Bone marrow (tissue), 2 donors: ENCODE measurements around the gene PXYLP1.
A peak's percentile ranks its signal among the peaks of the same experiment; 100 is the strongest.
"Not testable (repeated sequence)": the region's sequence is repeated elsewhere in the genome, so short reads cannot be mapped to it uniquely, and the experiment has no call there.

Source experiments
- DNase-seq, 2 donors: peaks; one replicate each; lab custom pipeline; 2025; lab: John Stamatoyannopoulos, UW

Gene PXYLP1

DNA sequence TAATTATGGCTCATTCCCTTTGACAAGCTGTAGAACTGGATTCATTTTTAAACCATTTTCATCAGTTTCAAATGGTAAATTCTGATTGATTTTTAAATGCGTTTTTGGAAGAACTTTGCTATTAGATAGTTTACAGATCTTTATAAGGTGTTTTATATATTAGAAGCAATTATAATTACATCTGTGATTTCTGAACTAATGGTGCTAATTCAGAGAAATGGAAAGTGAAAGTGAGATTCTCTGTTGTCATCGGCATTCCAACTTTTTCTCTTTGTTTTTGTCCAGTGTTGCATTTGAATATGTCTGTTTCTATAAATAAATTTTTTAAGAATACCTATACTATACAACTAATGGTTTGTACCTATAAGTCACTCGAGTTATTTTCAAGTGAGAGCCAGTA, 62.7 kb downstream of the PXYLP1 start:
- peak in 1 of 2 donors; percentile 19 for DNase-seq

DNA sequence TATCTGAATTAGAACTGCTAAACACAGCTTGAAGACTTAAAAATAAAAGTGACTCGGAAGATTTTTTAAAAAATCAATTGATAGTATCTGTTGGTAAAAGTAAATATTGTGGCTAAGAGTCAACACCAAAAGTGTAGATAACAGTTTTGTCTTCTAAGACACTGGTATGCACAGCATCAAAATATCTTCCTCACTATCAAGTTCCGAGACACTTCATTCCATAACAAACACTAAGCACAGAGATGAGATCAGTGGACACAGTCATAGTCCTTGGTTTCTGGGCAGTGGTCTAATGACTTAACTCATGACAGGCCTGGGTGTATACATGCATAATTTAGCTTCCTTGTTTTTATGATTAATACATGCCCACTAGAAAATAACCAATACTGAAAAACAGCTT, 63.2 kb downstream of the PXYLP1 start:
- DNase-seq: no peak

DNA sequence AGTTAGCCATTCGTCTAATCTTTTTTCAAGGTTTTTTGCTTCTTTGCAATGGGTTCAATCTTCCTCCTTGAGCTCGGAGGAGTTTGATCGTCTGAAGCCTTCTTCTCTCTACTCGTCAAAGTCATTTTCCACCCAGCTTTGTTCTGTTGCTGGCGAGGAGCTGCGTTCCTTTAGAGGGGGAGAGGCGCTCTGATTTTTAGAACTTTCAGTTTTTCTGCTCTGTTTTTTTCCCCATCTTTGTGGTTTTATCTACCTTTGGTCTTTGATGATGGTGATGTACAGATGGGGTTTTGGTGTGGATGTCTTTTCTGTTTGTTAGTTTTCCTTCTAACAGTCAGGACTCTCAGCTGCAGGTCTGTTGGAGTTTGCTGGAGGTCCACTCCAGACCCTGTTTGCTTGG, 68.8 kb downstream of the PXYLP1 start:
- DNase-seq: not testable (repeated sequence)

DNA sequence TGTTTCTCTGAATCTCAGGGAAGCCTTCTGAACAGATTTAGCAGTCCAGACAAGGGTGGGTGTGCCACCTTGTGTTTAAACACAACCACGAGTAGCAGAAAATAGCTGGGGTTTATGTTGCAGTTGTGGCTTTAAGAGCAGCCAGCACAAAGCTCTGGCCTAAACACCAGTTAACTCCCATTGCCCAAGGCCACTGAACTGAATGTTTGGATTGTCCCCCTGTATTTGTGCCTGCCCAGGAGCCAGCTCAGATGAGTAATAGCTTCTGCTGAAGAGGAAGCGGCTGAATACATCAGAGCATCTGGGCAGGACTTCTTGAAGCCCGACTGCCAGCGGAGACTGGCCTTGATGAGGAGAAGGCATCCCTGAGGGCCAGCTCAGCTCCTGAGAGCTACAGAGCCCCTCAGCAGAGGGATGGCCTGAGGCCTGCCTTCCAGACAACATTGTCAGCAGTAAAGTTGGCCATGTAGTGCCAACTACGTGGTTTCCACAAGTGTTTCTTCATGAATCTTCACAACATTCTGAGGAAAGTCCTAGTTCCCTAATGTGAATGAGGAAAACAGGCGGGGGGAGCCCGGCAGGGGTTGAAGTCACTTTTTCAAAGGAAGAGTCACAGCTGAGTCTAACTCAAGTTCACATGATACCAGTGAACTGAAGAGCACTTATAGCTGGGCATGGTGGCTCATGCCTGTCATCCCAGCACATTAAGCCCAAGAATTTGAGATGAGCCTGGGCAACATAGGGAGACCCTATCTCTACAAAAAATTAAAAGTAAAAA, 70.9 kb downstream of the PXYLP1 start:
- DNase-seq: no peak

DNA sequence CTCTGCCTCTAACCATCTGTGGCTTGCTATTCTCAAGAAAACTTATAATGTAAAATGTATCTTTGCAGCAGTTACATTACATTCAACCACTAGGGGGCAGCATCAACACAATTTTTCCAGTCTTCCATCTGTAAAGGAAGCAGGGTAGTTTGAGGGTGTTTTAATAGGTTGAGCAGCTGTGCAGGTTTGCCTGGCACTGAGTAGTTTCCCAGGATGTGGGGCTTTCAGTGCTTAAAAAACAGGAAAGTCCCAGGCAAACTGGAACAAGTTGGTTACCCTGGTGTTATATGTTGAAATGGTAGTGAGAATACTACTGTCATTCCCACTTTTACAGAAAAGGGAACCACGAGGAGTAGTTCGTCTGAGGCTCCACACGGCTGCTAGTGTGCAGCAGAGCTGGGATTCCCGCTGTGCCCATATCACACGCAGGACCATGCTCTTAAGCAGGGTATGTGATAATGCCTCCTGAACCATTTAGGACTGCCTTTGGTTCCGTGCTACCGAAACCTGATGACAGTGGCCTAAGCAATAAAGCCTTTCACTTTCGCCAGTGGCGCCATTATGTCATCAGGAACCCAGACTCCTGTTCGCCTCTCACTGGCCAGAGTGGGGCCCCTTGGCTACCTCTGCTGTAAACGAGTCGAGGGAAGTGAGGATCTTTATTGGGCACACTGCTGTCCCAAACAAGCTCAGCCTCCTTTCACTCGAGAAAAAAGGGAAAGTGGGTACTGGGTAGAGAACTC, 72.0 kb downstream of the PXYLP1 start:
- DNase-seq: peak in 1 of 2 donors; percentile 75

DNA sequence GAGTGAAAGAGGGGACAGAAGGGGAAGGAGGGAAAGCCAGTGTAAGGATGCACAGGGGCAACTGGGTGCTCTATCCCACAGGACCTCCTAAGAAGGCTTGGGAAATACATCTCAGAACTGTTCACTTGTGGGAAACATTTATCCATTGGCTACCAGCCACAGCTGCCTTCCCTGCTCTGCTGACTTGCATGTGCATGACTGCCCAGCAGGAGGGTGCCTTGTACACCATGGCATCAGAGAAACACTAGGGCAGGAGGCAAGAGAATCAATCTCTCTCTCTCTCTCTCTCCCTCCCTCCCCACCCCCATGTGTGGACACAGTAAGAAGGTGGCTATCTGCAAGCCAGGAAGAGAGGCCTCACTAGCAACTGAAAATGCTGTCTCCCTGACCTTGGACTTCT, 73.8 kb downstream of the PXYLP1 start:
- no peak for DNase-seq

DNA sequence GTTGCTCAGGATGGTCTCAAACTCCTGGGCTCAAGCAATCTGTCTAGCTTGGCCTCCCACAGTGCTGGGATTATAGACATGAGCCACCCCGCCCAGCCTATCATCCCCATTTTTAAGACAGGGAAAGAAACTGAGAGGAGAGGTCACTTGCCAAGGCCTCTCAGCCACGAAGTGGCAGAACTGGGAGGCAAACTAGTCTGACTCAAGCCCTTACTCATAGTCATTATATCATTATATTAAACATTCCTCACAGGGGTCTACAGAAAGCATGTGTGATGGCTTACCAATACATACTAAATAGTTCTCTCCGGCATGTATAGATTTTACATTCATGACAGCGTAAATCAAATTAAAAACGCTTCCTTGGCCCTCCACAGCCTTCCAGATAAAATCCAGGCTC, 74.7 kb downstream of the PXYLP1 start:
- DNase-seq: no peak

DNA sequence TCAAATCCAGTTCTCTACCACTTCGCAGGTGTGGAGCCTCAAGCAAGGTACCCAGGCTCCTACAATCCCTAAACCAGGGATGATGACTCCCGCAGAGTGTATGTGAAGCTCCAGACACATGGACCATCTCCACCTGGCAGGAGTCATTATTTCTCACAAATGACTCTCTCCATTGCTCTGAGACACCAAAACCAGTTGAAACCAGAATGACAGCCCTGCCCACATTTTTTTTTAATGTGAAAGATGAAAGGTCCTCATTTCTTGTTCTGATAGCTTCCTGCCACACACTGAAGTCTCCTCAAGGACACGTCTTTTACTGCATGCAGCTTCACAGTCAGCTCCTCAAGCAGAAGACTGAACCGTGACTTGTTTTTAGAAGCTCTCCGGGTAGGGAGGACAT, 75.3 kb downstream of the PXYLP1 start:
- no peak for DNase-seq

DNA sequence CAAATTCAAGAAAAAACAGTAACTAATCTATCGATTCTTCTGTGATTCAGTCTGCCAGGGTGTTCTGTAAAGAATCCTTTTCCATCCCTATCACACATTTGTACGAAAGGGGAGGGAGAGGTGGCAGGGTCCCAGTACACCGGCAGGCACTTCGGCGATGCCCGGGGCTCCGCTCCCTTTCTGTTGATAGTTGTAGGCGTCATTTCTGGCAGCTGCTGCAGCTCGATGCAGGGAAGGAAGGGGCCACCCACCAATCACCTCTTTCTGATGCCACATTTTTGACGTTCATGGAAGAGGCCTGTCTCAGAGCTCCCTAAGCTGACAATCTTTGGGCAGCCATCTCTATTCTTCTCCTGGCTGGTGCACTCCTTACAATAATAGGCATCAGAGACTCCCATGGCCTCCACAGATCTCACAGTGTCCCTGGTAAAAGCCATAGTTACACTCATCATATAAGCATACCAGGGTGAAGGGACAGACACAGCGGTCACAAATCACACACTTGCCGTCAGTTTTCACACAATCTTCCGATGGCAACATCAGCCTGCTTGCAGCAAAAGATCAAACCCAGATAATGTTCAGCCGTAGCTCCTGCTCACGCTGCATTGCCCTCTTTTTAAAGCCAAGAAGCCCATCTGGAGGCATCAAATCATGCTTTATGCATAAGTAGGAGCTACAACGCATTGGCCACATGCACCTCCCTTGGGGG, 75.9 kb downstream of the PXYLP1 start:
- no peak for DNase-seq

DNA sequence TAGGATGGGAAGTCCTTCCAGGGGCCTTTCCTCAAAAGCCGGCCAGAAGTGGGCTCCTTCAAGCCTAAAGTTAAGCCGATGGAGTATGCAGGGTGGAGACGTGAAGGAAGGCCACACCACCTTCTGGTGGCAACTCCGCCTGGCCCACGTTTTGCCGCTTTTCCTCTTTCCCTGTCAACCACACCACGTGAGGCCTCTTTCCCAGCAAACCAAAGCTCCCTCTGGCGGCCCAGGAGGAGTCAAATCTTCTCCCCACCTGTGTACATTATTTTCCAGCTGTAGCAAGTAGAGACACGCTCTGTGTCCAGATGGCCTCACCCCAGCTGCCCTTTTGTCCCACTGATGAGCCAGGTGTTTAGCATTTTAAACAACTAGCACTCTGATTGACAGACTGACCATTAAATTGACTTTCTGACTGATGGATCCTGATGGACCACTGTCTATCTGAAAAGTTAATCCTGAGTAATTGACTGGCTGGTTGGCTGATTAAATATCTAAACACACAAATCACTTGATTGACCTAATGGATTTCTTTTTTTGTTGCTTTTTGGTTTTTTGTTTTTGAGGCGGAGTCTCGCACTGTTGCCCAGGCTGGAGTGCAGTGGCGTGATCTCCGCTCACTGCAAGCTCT, 77.1 kb downstream of the PXYLP1 start:
- no peak for DNase-seq

DNA sequence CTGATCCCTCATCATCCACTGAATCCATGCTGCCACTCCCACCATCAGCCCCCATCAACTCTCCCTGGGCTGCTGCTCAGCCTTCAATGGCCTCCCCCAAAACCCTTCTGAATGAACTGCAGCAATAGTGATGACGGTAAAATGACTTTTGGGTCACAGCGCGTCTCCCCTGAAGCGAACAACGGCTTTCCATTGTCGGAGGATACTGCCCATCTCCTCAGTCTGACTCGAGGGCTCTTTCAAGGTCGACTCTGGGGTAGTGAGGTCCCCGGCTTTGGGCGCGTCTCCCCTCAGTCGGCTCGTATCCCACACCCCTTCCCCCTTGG, 79.5 kb downstream of the PXYLP1 start:
- no peak for DNase-seq

DNA sequence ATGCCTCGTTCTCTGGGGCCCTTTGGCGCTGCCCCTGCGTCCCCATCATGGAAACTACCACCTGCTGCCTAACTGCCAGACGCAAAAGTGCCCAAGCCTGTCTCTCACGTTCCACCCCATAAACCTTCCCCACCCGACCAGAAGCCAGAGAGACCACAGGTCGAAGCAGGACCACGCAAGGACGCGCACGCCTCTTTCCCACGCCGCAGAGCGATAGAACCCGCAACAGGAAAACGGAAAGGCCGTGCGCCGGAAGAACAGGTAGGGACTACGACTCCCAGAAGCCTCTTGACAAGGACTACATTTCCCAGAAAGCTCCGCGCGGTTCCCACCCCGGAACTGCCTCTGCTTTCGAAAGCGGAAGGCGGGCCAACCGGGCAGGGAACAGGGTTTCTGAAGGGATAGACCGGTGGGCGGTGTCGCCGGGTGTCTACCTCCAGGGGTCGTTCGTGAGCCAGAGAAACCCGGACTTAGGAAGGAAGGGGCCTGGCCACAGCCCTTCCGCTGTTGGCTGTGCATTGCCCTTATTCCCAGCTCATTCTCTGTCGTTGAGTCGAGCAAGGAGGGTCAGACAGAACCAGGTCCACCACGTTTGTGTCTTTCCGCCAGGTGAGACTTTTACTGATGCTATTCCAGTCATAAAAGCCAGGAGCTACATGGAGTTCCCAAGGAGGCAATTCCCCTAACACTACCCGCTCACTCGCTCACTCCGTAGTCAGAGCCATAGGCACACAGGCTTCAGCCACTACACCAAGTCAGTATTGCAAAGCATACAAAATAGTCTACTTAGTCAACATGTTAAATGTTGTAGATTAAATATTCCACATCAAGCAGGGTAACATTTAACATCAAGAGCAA, 80.1 kb downstream of the PXYLP1 start:
- peak; percentile 87 to 95 for DNase-seq

DNA sequence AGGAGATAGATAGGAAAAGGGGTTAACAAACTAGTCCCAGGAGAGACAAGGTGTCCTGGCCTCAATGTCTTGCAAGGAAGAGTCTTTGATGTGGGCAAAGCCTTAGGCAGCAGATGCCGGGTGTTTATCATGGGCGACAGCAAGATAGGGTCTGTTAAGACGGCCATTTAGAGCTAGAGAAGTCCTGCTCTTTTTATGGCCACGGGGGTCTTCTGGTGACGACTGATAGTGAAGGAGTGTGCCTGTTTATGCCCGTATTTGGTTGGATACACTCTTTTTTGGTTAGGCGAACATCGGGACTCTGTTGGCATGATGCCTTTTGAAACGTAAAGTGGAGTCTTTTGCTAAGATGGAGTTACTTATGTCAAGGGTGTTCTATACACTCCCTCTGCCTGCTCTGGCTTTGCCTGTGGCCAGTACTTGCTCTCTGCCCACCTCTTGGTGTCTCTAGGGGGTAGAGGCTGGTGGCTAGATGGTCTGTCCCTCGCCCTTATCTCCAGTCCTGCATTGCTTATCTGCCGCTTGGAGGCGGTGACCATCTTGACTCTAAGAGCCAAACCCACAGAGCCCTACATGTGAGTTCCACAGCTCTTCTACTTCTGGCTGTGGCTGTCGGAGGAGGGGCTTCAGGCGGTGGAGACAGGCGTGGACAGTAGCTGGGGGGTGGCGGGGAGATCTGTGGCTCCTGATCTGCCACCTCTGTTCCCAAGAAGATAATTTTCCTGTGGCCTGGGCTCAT, 80.9 kb downstream of the PXYLP1 start:
- DNase-seq: no peak

DNA sequence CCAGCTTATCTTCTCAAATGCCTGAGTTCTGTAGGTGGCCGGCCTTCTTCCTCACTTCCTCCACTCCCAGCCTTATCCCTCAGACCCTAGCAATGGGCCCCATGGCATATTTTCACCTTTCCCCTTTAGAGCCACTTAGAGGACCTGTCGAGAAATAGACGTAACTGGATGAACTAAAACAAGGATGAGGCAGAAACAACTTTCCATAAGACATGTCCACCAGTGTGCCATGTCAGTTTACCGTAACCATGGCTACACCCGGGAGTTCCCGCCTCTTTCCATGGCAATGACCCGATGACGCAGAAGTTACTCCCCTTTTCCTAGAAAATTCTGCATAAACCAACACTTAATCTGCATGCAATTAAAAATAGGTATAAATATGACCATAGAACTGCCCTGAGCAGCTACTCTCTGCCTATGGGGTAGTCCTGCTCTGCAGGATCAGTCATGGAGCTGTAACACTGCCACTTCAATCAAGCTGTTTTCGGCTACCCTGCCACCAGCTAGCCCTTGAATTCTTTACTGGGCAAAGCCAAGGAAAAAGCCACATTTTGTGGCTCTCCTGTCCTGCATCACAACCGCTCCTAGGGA, 81.6 kb downstream of the PXYLP1 start:
- DNase-seq: no peak

DNA sequence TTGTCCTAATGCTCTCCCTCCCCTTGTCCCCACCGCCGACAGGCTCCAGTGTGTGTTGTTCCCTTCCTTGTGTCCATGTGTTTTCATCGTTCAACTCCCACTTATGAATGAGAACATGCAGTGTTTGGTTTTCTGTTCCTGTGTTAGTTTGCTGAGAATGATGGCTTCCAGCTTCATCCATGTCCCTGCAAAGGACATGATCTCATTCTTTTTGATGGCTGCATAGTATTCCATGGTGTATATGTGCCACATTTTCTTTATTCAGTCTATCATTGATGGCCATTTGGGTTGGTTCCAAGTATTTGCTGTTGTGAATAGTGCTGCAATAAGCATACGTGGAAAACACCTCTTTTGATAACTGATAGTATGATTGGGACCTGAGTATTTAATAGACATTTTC, 82.8 kb downstream of the PXYLP1 start:
- DNase-seq: not testable (repeated sequence)

DNA sequence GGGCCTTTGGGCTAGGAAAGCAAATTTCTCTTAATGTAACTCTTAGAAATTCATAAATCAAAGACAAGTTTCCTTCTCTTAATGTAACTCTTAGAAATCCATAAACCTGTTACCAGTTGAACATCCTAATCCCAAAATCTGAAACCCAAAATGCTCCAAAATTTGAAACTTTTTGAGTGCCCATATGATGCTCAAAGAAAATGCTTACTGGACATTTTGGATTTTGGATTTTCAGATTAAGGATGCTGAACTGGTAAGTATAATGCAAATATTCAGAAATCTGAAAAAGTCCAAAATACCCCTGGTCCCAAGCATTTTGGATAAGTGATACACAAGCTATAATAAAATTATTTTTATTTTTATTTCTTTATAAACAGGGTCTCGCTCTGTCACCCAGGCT, 85.2 kb downstream of the PXYLP1 start:
- DNase-seq: no peak

DNA sequence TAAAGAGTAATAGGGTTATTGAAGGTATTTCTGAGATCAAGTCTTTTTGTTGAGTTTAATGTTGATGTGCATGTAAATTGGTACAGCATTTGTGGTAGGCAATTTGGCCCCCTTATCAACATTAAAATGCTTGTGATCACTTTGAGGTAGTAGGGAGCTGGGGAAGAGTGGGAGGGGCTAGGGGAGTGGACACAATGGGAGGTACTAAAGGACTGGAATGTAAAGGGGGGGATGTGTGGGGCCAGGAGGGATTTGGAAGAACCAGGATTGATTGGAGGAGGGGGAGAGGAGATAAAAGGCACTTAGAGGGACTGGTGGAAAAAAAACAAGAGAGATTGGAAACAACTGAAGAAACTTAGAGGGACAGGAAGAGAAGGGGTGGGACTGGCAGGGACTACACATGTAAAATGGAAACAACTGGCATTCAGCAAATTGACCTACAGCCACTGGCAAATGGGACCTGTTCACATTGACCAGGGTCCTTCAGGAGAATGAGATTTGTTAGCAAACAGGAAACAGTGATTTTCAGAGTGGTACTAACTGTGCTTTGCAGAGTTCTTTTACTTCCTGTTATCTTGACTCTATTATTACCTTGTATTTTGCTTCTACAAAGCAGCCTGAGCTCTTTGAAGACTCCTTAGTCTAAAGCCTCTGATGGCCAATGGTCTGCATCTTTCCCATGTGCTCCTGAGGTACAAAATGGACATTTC, 88.9 kb downstream of the PXYLP1 start:
- no peak for DNase-seq

DNA sequence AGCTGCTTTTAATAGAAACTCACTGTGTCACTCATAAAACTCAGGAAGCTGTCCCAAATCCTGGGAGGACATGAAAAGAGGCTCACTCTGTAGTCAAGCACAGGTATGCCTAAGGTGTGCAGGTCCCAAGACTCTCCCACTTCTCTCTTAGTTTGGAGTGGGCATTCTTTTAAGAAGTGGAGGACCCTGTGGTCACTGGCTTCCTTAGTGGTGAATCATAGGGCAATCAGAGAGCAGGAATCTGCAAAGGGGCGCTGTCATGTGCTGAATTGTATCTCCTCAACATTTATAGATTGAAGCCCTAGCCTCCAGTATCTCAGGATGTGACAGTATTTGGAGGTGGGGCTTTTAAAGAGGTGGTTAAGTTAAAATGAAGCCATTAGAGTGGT, 89.5 kb downstream of the PXYLP1 start:
- DNase-seq: no peak

DNA sequence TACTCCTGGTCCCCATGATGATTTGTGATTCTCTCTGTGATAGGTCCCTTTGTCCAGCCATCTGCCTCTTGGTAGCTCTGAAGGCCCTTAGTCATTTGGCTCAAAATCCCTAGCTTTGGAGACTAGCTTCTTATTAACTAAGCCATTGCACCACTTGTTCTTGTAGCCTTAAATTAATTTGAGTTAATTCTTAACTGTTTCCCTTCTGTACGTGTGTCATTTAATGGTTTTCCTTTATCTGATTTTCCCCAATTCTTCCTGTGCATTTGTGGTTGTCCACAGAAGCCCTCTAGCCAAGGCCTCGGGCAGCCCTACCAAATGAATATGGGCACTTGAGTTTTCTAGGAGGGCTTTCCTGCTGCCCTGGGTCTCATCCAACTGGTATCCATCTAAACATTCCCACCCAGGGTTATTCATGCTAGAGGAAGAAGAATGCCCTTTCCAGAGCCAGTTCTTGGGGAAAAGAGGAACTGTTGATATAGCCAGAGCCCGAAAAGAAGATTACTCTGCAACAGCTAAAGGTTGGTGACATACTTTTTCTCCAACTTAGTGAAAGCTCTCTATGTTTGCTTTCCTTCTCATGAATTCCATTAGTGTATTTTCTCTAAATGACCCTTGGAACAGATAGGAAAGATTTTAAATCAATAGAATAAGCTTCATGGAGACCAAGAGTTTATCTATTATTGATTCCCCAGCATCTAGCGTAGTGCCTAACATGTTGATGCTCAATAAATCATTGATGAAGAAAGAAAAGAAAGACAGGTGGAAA, 92.5 kb downstream of the PXYLP1 start:
- DNase-seq: no peak
